Hepatocyte (in vitro differentiated cells): ENCODE data around the gene MBOAT2. TPM values are rescaled to one million over a fixed set of nuclear protein-coding genes. Genes with fewer than 3 reads are reported as not detected.

Experiments
- DNase-seq: peaks from one replicate; pipeline ENCODE4 v3.0.0-alpha.2; 2016; ENCODE audit warnings: low spot score
- H2AFZ ChIP-seq: fragments of 200-600 bp; sonication (generic); 2 replicates; pipeline ENCODE4 v1.6.0; 2016; ENCODE audit warnings: antibody characterized with exemption, mild to moderate bottlenecking
- H3K27ac ChIP-seq: fragments of 200-600 bp; sonication (generic); 2 replicates; pipeline ENCODE4 v1.5.1; 2016; ENCODE audit warnings: mild to moderate bottlenecking
- H3K27me3 ChIP-seq: fragments of 200-600 bp; sonication (generic); 2 replicates; pipeline ENCODE4 v1.6.1; 2016
- H3K36me3 ChIP-seq: fragments of 200-600 bp; sonication (generic); replicated peaks from 2 replicates; pipeline ENCODE4 v1.5.1; 2016; ENCODE audit warnings: low read depth; ENCODE audit not compliant: insufficient read depth
- H3K4me1 ChIP-seq: fragments of 200-600 bp; sonication (generic); 2 replicates; pipeline ENCODE4 v1.5.1; 2016; ENCODE audit warnings: mild to moderate bottlenecking, moderate library complexity; ENCODE audit not compliant: insufficient read depth
- H3K4me2 ChIP-seq: fragments of 200-600 bp; sonication (generic); 2 replicates; pipeline ENCODE4 v1.6.0; 2016
- H3K4me3 ChIP-seq: fragments of 200-600 bp; sonication (generic); 2 replicates; pipeline ENCODE4 v1.5.1; 2016; ENCODE audit warnings: mild to moderate bottlenecking
- H3K79me2 ChIP-seq: fragments of 200-600 bp; sonication (generic); 2 replicates; pipeline ENCODE4 v1.6.0; 2017; ENCODE audit warnings: mild to moderate bottlenecking
- H3K9me2 ChIP-seq: fragments of 200-600 bp; sonication (generic); replicated peaks from 2 replicates; pipeline ENCODE4 v1.6.0; 2017; ENCODE audit warnings: mild to moderate bottlenecking; ENCODE audit not compliant: insufficient read depth
- H3K9me3 ChIP-seq: fragments of 200-600 bp; sonication (generic); 2 replicates; pipeline ENCODE4 v1.5.1; 2016; ENCODE audit warnings: low read depth, mild to moderate bottlenecking
- H4K20me1 ChIP-seq: fragments of 200-600 bp; sonication (generic); 2 replicates; pipeline ENCODE4 v1.6.0; 2016; ENCODE audit warnings: mild to moderate bottlenecking; ENCODE audit not compliant: insufficient read depth, poor library complexity, severe bottlenecking
- EZH2 ChIP-seq: fragments of 200-600 bp; sonication (generic); IDR thresholded peaks from 2 replicates; pipeline ENCODE4 v1.6.1; 2016; ENCODE audit warnings: antibody characterized with exemption, mild to moderate bottlenecking, borderline replicate concordance
- EZH2phosphoT487 ChIP-seq: fragments of 200-600 bp; sonication (generic); IDR thresholded peaks from one replicate; pipeline ENCODE4 v1.6.1; 2018; ENCODE audit warnings: antibody characterized with exemption, mild to moderate bottlenecking, low read depth, moderate library complexity; ENCODE audit not compliant: unreplicated experiment, severe bottlenecking
- WGBS: methylation state at CpG from one replicate; pipeline ENCODE4 v1.1.6; 2016; ENCODE audit warnings: low lambda C conversion rate; ENCODE audit errors: missing lambda C conversion rate; 5-methylcytosine and 5-hydroxymethylcytosine counted together
- polyA plus RNA-seq: library from polyadenylated mRNA; unstranded; fragments of >200 nt; fragmentation: Nextera tagmentation; extraction: Ambion mirVana; gene quantifications from 2 replicates; pipeline ENCODE4 v1.2.1, GENCODE V29; 2016
- total RNA-seq: library from RNA; depleted of rRNA; stranded (reverse); fragments of >200 nt; gene quantifications from 2 replicates; pipeline ENCODE4 v1.2.3, GENCODE V29; 2014
- TF ChIP-seq, protein P1 (sequence below): fragments of 200-600 bp; sonication (generic); IDR thresholded peaks from 2 replicates; pipeline ENCODE4 v1.5.1; 2016; ENCODE audit warnings: antibody characterized with exemption, mild to moderate bottlenecking; ENCODE audit not compliant: poor library complexity

Gene MBOAT2
- total and polyA plus RNA-seq, 2 experiments from 2014 or later: 22.8 to 35.2 TPM

DNA sequence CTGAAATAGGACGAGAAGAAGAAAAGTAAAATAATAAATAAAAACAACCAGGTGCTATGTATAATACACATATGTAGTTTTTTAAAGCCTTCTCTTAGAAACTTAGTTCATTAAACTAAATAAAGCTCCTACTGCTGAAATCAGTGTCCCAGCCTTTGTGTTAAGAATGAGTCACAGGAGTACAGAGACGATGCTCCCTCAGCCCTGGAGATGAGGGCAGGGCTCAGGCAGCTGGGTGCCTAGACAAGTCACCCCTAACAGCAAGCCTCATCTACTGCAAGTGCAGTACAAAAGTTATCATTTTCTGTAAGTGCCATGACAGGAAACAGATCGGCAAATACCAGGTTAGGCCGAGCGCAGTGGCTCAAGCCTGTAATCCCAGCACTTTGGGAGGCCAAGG, 184.3 kb downstream of the MBOAT2 start:
- H3K9me3 ChIP-seq: no peaks in the 10 kb centered on the region
- no peak overlapping the region for H3K4me2 ChIP-seq
- no peak overlapping the region for H2AFZ ChIP-seq
- no peak for DNase-seq
- no peak overlapping the region for H3K27ac ChIP-seq
- no peaks in the 10 kb centered on the region for H4K20me1 ChIP-seq
- no peaks in the 10 kb centered on the region for H3K9me2 ChIP-seq
- H3K79me2 ChIP-seq: peaks cover 3% of the 10 kb centered on the region
- H3K27me3 ChIP-seq: no peaks in the 10 kb centered on the region
- WGBS: 83% methylated on average over 5 of the region's 5 CpGs
- no peak overlapping the region for H3K4me3 ChIP-seq
- H3K4me1 ChIP-seq: peaks cover 12% of the 10 kb centered on the region
- TF ChIP-seq, protein P1, sequence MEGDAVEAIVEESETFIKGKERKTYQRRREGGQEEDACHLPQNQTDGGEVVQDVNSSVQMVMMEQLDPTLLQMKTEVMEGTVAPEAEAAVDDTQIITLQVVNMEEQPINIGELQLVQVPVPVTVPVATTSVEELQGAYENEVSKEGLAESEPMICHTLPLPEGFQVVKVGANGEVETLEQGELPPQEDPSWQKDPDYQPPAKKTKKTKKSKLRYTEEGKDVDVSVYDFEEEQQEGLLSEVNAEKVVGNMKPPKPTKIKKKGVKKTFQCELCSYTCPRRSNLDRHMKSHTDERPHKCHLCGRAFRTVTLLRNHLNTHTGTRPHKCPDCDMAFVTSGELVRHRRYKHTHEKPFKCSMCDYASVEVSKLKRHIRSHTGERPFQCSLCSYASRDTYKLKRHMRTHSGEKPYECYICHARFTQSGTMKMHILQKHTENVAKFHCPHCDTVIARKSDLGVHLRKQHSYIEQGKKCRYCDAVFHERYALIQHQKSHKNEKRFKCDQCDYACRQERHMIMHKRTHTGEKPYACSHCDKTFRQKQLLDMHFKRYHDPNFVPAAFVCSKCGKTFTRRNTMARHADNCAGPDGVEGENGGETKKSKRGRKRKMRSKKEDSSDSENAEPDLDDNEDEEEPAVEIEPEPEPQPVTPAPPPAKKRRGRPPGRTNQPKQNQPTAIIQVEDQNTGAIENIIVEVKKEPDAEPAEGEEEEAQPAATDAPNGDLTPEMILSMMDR: no peak
- no peak for TF ChIP-seq EZH2phosphoT487
- TF ChIP-seq EZH2: no peak
- H3K36me3 ChIP-seq: no peaks in the 10 kb centered on the region

DNA sequence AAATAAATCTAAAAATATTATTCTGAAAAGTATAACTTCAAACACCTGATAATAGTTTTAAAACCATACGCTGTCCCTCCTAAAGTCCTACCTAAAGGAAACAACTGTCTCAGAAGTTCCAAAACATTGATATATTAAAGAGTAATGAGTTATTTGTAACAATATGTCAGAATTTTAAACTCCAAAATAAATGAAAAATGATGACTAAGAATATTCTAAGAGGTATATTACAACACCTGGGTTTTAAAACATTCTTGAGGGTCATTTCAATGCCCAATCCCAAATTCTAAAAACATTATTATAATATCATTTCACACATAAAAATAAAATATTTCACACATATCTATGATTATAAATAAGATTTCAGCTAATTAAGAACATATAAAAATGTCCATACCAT, 186.3 kb downstream of the MBOAT2 start:
- H3K4me3 ChIP-seq: no peak overlapping the region
- TF ChIP-seq EZH2 (no peak), EZH2phosphoT487 (no peak)
- TF ChIP-seq, protein P1: no peak
- no peak overlapping the region for H2AFZ ChIP-seq
- H3K9me2 ChIP-seq: no peaks in the 10 kb centered on the region
- DNase-seq: no peak
- H3K4me2 ChIP-seq: no peak overlapping the region
- no peaks in the 10 kb centered on the region for H3K9me3 ChIP-seq
- H4K20me1 ChIP-seq: no peaks in the 10 kb centered on the region
- H3K27me3 ChIP-seq: no peaks in the 10 kb centered on the region
- peaks cover 3% of the 10 kb centered on the region for H3K79me2 ChIP-seq
- H3K36me3 ChIP-seq: no peaks in the 10 kb centered on the region
- 95% methylated on average over 1 of the region's 1 CpG for WGBS
- H3K4me1 ChIP-seq: peaks cover 10% of the 10 kb centered on the region
- H3K27ac ChIP-seq: no peak overlapping the region

DNA sequence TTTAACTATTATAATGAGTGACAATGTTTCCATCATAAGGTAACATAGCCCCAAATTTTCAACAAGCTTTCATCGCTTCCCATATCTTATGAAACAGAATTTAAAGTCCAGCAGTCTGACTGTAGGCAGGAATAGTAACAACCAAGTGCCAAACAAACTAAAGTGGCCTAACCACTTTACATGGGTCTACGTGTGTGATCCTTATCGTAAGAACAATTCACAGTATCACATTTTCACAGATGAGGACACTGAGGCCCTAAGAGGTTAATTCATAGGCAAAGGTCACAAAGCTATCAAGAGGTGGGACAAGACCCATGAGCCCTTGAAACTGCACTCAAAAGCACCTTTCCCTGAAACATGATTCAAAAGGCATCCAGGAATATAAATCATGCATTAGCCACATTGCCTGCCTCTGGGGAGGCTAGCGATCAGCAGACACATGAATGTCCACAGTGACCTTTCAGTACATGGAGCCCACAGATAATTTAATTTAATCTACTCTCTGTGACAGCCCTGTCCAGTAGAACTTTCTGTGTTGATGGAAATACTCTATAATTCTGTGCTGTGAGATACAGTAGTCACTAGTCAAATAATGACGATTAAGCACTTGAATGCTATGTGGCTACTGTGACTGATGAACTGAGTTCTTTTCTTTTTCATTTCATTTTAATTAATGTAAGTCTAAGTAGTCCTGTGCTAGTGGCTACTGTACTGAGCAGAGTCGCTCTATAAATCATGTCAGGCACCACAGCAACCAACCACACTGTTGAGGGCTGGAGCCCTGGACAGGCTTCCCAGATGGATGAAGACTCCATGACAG, 196.4 kb downstream of the MBOAT2 start:
- Histone ChIP-seq H3K4me3 (no peak overlapping the region), H3K9me2 (no peaks in the 10 kb centered on the region), H3K27me3 (no peaks in the 10 kb centered on the region), H3K27ac (no peak overlapping the region), H2AFZ (no peak overlapping the region), H3K4me1 (no peaks in the 10 kb centered on the region), H4K20me1 (no peaks in the 10 kb centered on the region), H3K79me2 (no peaks in the 10 kb centered on the region), H3K36me3 (no peaks in the 10 kb centered on the region), H3K9me3 (no peaks in the 10 kb centered on the region), H3K4me2 (no peak overlapping the region)
- TF ChIP-seq, protein P1: no peak
- TF ChIP-seq EZH2: no peak
- TF ChIP-seq EZH2phosphoT487: no peak
- DNase-seq: no peak
- 96% methylated on average over 6 of the region's 6 CpGs for WGBS
